ENCODE measurements around the gene NIT1. TPM values are rescaled to one million over a fixed set of nuclear protein-coding genes. Genes with fewer than 3 reads are reported as not detected.

NIT1 gene
- total and polyA plus RNA-seq, 2 of the 8 experiments (the other 6 are each of a cell fraction or from before 2014, with no cell fraction given) = 33.0 to 40.4 TPM

DNA sequence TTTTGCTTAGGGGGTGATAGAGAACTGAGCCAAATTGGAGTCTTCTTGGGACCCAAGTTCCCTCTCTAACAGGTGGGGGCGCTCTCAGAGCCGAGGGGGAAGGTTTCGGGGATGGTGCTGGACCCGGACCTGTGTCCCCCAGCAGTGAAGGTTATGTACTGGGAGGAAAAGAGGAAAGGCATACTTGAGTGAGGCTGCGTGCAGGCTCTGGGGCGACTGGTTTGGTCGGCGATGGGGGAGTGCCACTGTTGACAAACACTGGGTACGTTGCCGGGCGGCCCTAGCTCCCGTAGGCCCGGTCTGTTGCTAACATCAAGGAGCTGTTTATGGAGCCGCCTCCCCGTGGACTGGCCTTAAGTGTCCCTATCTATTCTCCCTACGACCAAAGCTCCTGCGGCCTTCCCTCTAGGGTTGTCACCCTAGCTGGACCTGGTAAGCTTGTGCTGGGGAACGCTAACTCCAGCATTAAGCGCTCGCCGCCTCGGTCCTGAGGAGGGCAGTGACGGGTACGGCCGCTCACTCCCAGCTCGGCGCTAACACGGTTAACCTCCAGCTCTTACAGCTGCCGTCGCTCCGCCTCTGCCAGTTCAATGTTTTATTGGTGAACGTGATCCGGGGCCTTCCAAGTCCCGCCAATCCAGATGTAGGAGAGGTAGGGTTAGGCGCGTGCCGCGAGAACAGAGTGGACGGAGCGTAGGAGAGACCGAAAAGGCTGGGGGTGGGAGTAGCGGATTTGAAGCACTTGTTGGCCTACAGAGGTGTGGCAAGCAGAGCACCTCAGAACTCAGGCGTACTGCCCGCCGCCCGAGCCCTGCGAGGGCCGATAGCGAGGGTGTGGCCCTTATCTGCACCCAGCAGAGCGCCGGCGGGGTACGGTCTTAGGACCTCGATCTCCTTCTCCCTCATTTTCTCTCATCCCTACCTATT lies 48.1 kb downstream of the NIT1 start, which contains the start of gene PPOX:
Gene PPOX, plus strand, starts transcription at position 685 of the 927 bp plus-strand sequence. CDS start 422 bp downstream, outside the sequence.
- Histone ChIP-seq H2AK5ac (ENCODE audit: low read depth, low read length) (no peak within 1 kb of the TSS), H3K9ac (replicated peaks in 1 of 4; ENCODE audit: extremely low read depth in 1 of 4, low read depth in 3 of 4, low read length in 3 of 4) (peak within 1 kb of the TSS; percentile 43 to 69 (median 58)), H2BK20ac (ENCODE audit: low read length) (no peak within 1 kb of the TSS), H3K4me3 (ENCODE audit: extremely low read depth in 1 of 4, insufficient read depth in 2 of 4, low read depth in 3 of 4, low read length in 4 of 4) (peak within 1 kb of the TSS; percentile 64 to 87 (median 82)), H3K79me1 (ENCODE audit: low read depth, low read length) (no peaks in the 10 kb centered on the region; the same call in 1 of the 2 replicates), H2BK15ac (ENCODE audit: low read length) (peak within 1 kb of the TSS; percentile 72; the same call in 1 of the 2 replicates), H4K8ac (ENCODE audit: extremely low read depth, insufficient read depth, low read length) (peak within 1 kb of the TSS; percentile 41), H3K4me2 (ENCODE audit: insufficient read depth in 1 of 2, low read depth in 2 of 2, low read length in 2 of 2) (peak within 1 kb of the TSS; percentile 66 to 92), H2BK120ac (replicated peaks; ENCODE audit: low read depth, low read length) (no peak within 1 kb of the TSS), H3K4ac (replicated peaks; ENCODE audit: insufficient read length, low read depth, low read length) (peak within 1 kb of the TSS; percentile 22), H4K20me1 (replicated peaks in 1 of 2; ENCODE audit: control insufficient read depth in 1 of 2, insufficient read depth in 2 of 2, low read length in 2 of 2) (no peaks in the 10 kb centered on the region), H3K14ac (ENCODE audit: insufficient read length) (no peak within 1 kb of the TSS), H2BK12ac (ENCODE audit: low read depth, low read length) (no peak within 1 kb of the TSS), H3K4me1 (replicated peaks in 1 of 4; ENCODE audit: control insufficient read depth in 3 of 4, insufficient read depth in 4 of 4, low read length in 3 of 4) (peaks cover 0 to 7% (median 5%) of the 10 kb centered on the region in 4 experiments; a peak in 4 of 7 replicates), H4K5ac (ENCODE audit: insufficient read length, low read depth, low read length) (peak within 1 kb of the TSS; percentile 20), H3K36me3 (ENCODE audit: control insufficient read depth in 2 of 4, insufficient read depth in 4 of 4, low read length in 3 of 4) (peaks cover 3 to 14% (median 10%) of the 10 kb centered on the region in 4 experiments; a peak in 6 of 8 replicates), H3K9me3 (ENCODE audit: insufficient read depth in 2 of 2, low read depth in 1 of 2, low read length in 1 of 2) (no peaks in the 10 kb centered on the region), H2BK5ac (ENCODE audit: low read depth, low read length) (peak within 1 kb of the TSS; percentile 3; the same call in 1 of the 2 replicates), H3K27ac (ENCODE audit: low read depth, low read length) (peak within 1 kb of the TSS; percentile 47), H3K23ac (ENCODE audit: insufficient read length) (no peak within 1 kb of the TSS), H4K91ac (replicated peaks; ENCODE audit: insufficient read length, low read length) (peak within 1 kb of the TSS; percentile 67), H3K56ac (replicated peaks; ENCODE audit: insufficient read length, low read depth, low read length) (peak within 1 kb of the TSS; percentile 9), H3K18ac (ENCODE audit: extremely low read depth, low read length) (no peak within 1 kb of the TSS), H3K79me2 (ENCODE audit: control insufficient read depth in 1 of 2, insufficient read depth in 2 of 2, low read length in 2 of 2) (no peaks in the 10 kb centered on the region), H3K27me3 (replicated peaks in 1 of 4; ENCODE audit: control insufficient read depth in 3 of 4, extremely low read depth in 1 of 4, insufficient read depth in 3 of 4, low read length in 3 of 4) (no peaks in the 10 kb centered on the region), H3K23me2 (ENCODE audit: low read depth, low read length) (peaks cover 11% of the 10 kb centered on the region; the same call in 1 of the 2 replicates), H2AFZ (ENCODE audit: low read length) (peak within 1 kb of the TSS; percentile 62; the same call in 1 of the 2 replicates)
- WGBS, 2 experiments (ENCODE audit: extremely low coverage in 1 of 2, insufficient coverage in 1 of 2, insufficient read length in 1 of 2, insufficient replicate concordance in 2 of 2, low coverage in 1 of 2, low lambda C conversion rate in 2 of 2, missing lambda C conversion rate in 1 of 2) = 1% methylated on average over 52 of the region's 54 CpGs; no CpG with 5 or more reads in 1 of the 2 experiments
- FAIRE-seq (peak; percentile 82), DNase-seq (ENCODE audit: low read depth in 1 of 2, low spot score in 2 of 2) (peak; percentile 90 to 94)
- ChIA-PET CTCF (ENCODE audit: partially characterized antibody) (interaction anchor here (0.5 to 5.3 kb wide), 30 partner anchors 10 to 1192 kb away, joined by 3 to 32 read pairs (median 4); partner anchors contain the start of genes ADAMTS4, B4GALT3, DEDD and KLHDC9), POLR2A (ENCODE audit: partially characterized antibody) (interaction anchor here (1.1 to 4.7 kb wide), 9 partner anchors 8 to 45 kb away, joined by 3 to 51 read pairs (median 12); partner anchors contain the start of genes ADAMTS4, B4GALT3, DEDD and NDUFS2)
- no peak for TF ChIP-seq TEAD4 (IDR thresholded peaks at IDR 0.05; ENCODE audit: low read depth, low read length)
- 0 out of 2 replicates have a peak, but pooled peaks have one; percentile 5 for TF ChIP-seq JUND (IDR thresholded peaks at IDR 0.05; ENCODE audit: low read length)
- TF ChIP-seq ATF2 (IDR thresholded peaks at IDR 0.05; ENCODE audit: low read length) = 0 out of 2 replicates have a peak, but pooled peaks have one; percentile 27
- TF ChIP-seq CTBP2 (IDR thresholded peaks at IDR 0.05; ENCODE audit: borderline replicate concordance, insufficient read depth, insufficient read length, low read length) = no peak
- TF ChIP-seq HDAC2 (IDR thresholded peaks at IDR 0.05; ENCODE audit: borderline replicate concordance in 1 of 2, low read depth in 2 of 2, low read length in 2 of 2) = no peak
- no peak for TF ChIP-seq USF2 (IDR thresholded peaks at IDR 0.05; ENCODE audit: low read length)

Measured in H1 (cell line).